ENCODE results near the gene STXBP4.

Gene STXBP4

DNA sequence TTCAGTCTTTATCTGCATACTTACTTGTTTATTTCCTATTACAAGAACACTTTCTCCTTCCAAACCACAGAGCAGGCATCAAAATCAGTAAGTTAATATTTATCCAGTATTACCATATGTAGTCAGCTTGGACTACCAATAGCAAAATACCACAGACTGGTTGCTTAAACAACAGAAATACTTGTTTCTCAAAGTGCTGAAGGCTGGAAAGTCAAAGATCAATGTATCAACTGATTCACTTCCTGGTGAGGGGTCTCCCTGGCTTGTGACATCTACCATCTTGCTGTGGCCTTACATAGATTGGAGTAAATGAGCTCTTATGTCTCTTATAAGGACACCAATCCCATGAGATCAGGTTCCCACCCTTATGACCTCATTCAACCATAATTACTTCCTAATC is 2.6 kb downstream of the STXBP4 start:
- DNase-seq (ENCODE audit: low read depth), result no peak

DNA sequence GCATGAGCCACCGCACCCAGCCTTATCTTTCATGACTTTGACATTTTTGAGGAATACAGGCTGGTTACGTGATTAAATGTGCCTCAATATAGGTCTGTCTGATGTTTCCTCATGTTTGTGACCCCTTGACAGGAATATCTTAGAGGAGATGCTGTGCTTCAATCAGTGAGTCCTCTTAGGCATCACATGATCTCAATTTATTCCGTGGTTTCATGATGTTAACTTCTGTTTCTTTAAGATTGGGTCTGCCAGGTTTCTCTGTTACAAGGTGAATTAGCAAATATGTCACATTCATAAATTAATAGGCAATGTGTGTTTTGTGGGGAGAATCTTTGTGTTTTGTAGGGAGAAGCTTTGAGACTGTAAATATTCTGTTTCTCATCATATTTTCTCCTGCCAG is 3.3 kb downstream of the STXBP4 start:
- no peak for DNase-seq (ENCODE audit: low read depth)

GRCh38 chr17:54972406-54973138 is 4.0 kb downstream of the STXBP4 start:
- no peak for DNase-seq (ENCODE audit: low read depth)

- no peak for DNase-seq (ENCODE audit: low read depth)
Measured at GRCh38 chr17:54974759-54975158, 6.2 kb downstream of the STXBP4 start.

GRCh38 chr17:54976316-54976715 is 7.8 kb downstream of the STXBP4 start:
- no peak for DNase-seq (ENCODE audit: low read depth)

- no peak for DNase-seq (ENCODE audit: low read depth)
Measured at GRCh38 chr17:54977744-54978143, 9.2 kb downstream of the STXBP4 start.

GRCh38 chr17:54979657-54980056 is 11.1 kb downstream of the STXBP4 start:
- DNase-seq (ENCODE audit: low read depth), result no peak

GRCh38 chr17:54980375-54980774 is 11.8 kb downstream of the STXBP4 start:
- no peak for DNase-seq (ENCODE audit: low read depth)

GRCh38 chr17:54982399-54982798 is 13.8 kb downstream of the STXBP4 start:
- DNase-seq (ENCODE audit: low read depth), result no peak

DNA sequence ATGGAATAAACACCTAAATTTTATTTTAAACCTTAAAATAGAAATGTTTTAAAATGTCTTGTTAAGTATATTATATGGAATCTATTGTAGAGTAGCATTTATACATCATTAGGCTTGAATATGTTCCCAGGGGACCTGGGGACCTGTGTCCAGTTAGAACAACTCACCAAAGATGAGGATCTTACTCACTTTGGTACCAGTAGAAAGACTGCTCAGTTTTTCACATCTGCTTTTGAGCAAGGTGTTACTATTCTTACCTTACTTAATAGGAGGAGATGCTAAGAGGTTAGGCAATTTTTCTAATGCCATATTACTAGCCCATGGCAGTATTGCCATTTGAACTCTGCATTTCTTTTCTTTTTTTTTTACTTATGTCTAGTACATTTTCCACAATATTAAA is 14.7 kb downstream of the STXBP4 start:
- DNase-seq (ENCODE audit: low read depth), result no peak

GRCh38 chr17:54985476-54985875 is 16.9 kb downstream of the STXBP4 start:
- no peak for DNase-seq (ENCODE audit: low read depth)

- no peak for DNase-seq (ENCODE audit: low read depth)
Measured at GRCh38 chr17:54990118-54990517, 21.6 kb downstream of the STXBP4 start.

DNA sequence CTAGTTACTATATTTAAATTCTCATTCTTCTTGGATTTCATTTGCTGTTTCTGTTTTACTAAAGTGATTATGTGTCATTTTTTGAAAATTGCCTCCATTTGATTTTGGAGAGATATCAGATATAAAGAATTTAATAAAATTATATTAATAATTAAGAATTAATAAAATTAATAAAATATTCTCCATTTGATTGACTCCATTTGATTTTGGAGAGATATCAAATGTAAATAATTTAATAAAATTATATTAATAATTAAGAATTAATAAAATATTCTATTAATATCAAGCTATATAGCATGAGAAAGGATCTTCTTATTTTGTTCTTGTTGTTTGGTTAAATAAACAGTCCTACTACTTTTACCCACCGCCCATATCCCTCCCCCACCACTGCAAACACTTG is 23.0 kb downstream of the STXBP4 start:
- DNase-seq (ENCODE audit: low read depth), result no peak

GRCh38 chr17:54992797-54993639 is 24.5 kb downstream of the STXBP4 start:
- DNase-seq (ENCODE audit: low read depth), result no peak

GRCh38 chr17:54996441-54996840 is 27.9 kb downstream of the STXBP4 start:
- DNase-seq (ENCODE audit: low read depth), result no peak

DNA sequence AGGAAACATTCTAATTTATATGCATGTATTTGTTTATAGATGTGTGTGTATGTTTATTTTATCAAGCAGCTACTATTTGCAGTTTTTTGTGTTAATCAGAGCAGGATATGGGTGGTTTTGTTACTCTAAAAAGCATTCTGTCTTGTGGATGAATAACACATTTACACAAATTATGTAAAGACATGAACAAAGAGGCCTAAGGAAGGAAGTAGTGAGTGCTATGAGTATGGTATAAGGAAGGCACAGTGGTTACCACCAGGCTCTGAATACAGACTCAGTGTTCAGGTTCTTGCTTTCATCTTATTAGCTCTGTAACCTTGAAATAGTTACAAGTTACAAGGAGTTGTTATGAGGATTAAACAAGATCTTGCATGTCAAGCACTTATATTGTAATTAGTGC is 33.9 kb downstream of the STXBP4 start:
- no peak for DNase-seq (ENCODE audit: low read depth)

DNA sequence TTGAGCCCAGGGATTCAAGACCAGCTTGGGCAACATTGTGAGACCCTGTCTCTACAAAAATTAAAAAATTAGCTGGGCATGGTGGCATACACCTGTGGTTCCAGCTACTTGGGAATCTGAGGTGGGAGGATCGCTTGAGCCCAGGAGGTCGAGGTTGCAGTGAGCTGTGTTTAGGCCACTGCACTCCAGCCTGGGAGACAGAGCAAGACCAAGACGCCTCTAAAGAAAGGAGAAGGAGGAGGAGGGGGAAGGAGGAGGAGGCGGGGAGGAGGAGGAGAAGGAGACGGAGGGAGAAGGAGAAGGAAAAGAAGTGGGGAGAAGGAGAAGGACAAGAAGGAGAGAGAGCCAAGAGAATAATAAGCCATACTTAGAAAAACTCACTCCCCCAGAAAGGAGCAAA is 35.9 kb downstream of the STXBP4 start:
- DNase-seq (ENCODE audit: low read depth), result no peak

- DNase-seq (ENCODE audit: low read depth), result no peak
Measured at GRCh38 chr17:55005520-55005919, 37.0 kb downstream of the STXBP4 start.

- no peak for DNase-seq (ENCODE audit: low read depth)
Measured at GRCh38 chr17:55023626-55024025, 55.1 kb downstream of the STXBP4 start.

DNA sequence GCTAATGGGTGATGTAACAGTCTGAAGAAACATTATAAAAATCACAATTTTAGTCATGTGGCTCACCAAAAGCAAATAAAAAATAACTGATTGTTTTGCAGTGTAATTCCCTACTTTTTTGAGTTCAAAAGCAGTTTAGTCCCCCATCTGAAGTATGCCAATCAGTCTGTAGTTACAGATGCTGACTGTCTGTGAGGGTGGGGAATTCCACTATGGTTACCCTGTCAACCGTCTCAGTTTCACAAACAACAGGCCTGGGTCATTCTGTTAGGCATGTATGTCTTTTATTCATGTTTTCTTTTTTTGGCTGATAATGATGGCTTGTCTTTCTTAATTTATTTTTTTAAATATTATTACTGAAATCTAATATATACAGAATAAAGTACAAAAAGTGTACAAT is 69.3 kb downstream of the STXBP4 start:
- no peak for DNase-seq (ENCODE audit: low read depth)

DNA sequence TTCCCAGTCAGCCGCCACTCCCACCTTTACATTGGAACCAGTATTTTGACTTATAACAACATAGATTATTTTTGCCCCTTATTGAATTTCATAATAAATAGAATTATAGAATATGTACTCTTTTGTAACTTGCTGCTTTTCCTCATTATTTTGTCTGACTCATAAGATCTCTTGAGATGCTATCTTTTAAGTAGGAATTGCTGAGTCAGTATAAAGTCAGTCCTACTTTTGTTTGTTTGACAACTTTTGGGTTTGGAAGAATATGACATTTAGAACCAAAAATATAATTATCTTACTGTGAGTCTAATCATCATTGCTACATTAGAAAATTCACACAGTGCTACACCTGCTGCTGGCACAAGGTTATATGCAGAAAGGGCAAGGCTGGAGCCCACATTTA is 69.7 kb downstream of the STXBP4 start:
- no peak for DNase-seq (ENCODE audit: low read depth)

GRCh38 chr17:55040611-55041010 is 72.0 kb downstream of the STXBP4 start:
- no peak for DNase-seq (ENCODE audit: low read depth)

DNA sequence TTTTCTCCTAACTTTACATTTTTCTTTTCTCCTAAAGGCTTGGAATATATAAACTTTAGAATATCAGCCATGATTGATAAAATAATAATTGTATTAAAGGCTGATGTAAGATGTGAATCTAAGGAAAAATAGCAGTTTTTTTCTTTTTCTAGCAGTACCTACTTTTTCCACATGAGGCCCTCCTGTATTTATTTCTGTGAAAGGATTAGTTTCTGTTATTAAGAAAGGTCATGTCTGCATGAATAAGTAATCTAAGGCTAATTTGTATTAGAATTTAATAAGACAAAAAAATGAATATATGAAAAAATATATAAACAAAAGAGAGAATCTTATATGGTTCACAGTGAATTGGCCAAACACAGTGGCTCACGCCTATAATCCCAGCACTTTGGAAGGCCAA is 85.3 kb downstream of the STXBP4 start:
- no peak for DNase-seq (ENCODE audit: low read depth)

DNA sequence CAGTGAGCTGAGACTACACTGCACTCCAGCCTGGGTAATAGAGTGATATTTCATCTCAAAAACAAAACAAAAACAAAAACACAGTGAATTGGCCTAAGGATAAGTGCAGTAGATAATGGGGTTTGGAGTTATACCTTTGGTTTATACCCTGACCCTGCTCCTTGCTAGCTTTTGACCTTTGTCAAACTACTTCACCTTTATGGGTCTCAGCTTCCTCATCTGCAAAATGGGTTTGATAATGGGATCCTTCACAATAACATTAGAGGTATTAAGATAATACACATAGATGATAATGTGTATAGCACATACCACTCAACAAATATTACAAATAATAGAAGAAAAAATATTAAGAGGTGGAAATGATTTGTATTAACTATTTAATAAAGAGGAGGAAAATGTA is 85.9 kb downstream of the STXBP4 start:
- DNase-seq (ENCODE audit: low read depth), result no peak

Data from stimulated activated CD8-positive, alpha-beta memory T cell treated with anti-CD3 and anti-CD28 coated beads, Interleukin-15, amount 100 ng/mL, for 1 hour (primary cell).